Activated CD4-positive, CD25-positive, alpha-beta regulatory T cell (primary cell): ENCODE results near the gene FYN.
"Not testable (repeated sequence)": the region's sequence is repeated elsewhere in the genome, so short reads cannot be mapped to it uniquely, and the experiment has no call there.

Source experiments
- DNase-seq, 4 experiments: peaks; one replicate each; lab custom pipeline; 2025; lab: John Stamatoyannopoulos, UW

Gene FYN

GRCh38 chr6:111873178-111874024 is at the start of gene FYN:
TSS of gene FYN (minus strand) at chr6:111873452. CDS start at chr6:111720051, 153,401 bp downstream.
- peak; percentile 97 to 98 (median 98) for DNase-seq

GRCh38 chr6:111922454-111923297 is 49.4 kb upstream of the FYN start:
- no peak for DNase-seq

- DNase-seq = no peak
These were observed 47.9 kb upstream of the FYN start for GRCh38 chr6:111921103-111921502.

- no peak for DNase-seq
These were observed 47.3 kb upstream of the FYN start for GRCh38 chr6:111920578-111920977.

GRCh38 chr6:111918825-111919224 is 45.6 kb upstream of the FYN start:
- no peak for DNase-seq

- no peak for DNase-seq
These were observed 43.5 kb upstream of the FYN start for GRCh38 chr6:111916747-111917146.

GRCh38 chr6:111914617-111915016 is 41.4 kb upstream of the FYN start:
- DNase-seq = no peak

GRCh38 chr6:111912904-111913303 is 39.7 kb upstream of the FYN start:
- no peak for DNase-seq

- no peak for DNase-seq
These were observed 38.2 kb upstream of the FYN start for GRCh38 chr6:111911428-111911827.

GRCh38 chr6:111909238-111909637 is 36.0 kb upstream of the FYN start:
- no peak for DNase-seq

- DNase-seq = not testable (repeated sequence)
These were observed 35.1 kb upstream of the FYN start for GRCh38 chr6:111908365-111908764.

- no peak for DNase-seq
These were observed 27.5 kb upstream of the FYN start for GRCh38 chr6:111900735-111901134.

- DNase-seq = no peak
These were observed 26.3 kb upstream of the FYN start for GRCh38 chr6:111899531-111899930.

GRCh38 chr6:111898452-111898851 is 25.2 kb upstream of the FYN start:
- DNase-seq = no peak

GRCh38 chr6:111894951-111895350 is 21.7 kb upstream of the FYN start:
- DNase-seq = no peak

- no peak for DNase-seq
These were observed 21.0 kb upstream of the FYN start for GRCh38 chr6:111894272-111894671.

GRCh38 chr6:111892431-111892830 is 19.2 kb upstream of the FYN start:
- DNase-seq = no peak

GRCh38 chr6:111890988-111891387 is 17.7 kb upstream of the FYN start:
- DNase-seq = no peak

- no peak for DNase-seq
These were observed 15.9 kb upstream of the FYN start for GRCh38 chr6:111888928-111889695.

GRCh38 chr6:111886793-111887192 is 13.5 kb upstream of the FYN start:
- not testable (repeated sequence) for DNase-seq

- no peak for DNase-seq
These were observed 12.2 kb upstream of the FYN start for GRCh38 chr6:111885373-111886027.

GRCh38 chr6:111884068-111884467 is 10.8 kb upstream of the FYN start:
- DNase-seq = no peak
